Measurements from ENCODE around the gene PLOD2.

GRCh38 chr3:146033950-146034349 is 127.0 kb downstream of the PLOD2 start:
- TF ChIP-seq EZH2 (IDR thresholded peaks at IDR 0.05; ENCODE audit: low read length) (no peak), CTCF (optimal IDR thresholded peaks at IDR 0.05 in 1 of 3, IDR thresholded peaks at IDR 0.05 in 1 of 3, conservative IDR thresholded peaks at IDR 0.05 in 1 of 3; ENCODE audit: extremely low read depth in 1 of 3, insufficient read depth in 2 of 3, low read length in 3 of 3) (no peak)
